Raji (cell line): ENCODE data around the gene PRR5.

Experiments
- POLR2A ChIP-seq: IDR thresholded peaks from 2 replicates; pipeline ENCODE4 v1.6.1; 2011; ENCODE audit warnings: low read depth, low read length, control low read depth; ENCODE audit not compliant: insufficient read depth

PRR5 gene

DNA sequence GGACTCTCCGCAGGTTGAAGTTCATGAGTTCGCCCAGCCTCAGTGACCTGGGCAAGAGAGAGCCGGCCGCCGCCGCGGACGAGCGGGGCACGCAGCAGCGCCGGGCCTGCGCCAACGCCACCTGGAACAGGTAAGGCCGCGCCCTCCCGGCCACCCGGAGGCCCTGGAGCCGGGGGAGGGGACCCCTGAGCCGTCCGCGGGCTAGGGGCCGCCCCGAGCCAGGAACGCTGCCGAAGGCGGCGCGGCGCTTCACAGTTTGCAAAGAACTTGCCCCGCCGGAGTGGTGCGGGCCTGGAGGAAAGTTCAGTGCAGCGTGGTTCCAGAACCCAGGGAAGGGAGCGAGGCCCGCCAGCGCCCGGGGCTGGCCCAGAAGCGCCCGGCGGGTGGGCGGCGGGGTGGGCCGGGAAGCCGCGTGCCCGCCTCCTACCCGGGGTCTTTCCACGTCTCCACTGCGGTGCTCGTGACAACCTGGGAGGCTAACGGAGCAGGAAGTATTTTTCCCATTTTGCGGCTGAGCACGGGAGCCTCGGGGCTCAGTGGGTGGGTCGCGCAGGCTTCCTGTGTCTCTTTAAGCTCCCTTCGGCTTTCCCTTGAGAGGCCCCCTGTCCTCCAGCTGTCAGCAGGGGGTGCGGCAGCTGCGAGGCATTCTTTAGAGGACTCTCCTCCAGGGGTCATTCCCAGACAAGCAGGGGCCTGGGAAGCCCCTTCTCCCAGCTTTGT, 635 bp downstream of the PRR5 start:
- TF ChIP-seq POLR2A = no peak; the same call in 1 of the 2 replicates

- no peak for TF ChIP-seq POLR2A
These were observed 1.4 kb downstream of the PRR5 start for GRCh38 chr22:44703255-44703870.

DNA sequence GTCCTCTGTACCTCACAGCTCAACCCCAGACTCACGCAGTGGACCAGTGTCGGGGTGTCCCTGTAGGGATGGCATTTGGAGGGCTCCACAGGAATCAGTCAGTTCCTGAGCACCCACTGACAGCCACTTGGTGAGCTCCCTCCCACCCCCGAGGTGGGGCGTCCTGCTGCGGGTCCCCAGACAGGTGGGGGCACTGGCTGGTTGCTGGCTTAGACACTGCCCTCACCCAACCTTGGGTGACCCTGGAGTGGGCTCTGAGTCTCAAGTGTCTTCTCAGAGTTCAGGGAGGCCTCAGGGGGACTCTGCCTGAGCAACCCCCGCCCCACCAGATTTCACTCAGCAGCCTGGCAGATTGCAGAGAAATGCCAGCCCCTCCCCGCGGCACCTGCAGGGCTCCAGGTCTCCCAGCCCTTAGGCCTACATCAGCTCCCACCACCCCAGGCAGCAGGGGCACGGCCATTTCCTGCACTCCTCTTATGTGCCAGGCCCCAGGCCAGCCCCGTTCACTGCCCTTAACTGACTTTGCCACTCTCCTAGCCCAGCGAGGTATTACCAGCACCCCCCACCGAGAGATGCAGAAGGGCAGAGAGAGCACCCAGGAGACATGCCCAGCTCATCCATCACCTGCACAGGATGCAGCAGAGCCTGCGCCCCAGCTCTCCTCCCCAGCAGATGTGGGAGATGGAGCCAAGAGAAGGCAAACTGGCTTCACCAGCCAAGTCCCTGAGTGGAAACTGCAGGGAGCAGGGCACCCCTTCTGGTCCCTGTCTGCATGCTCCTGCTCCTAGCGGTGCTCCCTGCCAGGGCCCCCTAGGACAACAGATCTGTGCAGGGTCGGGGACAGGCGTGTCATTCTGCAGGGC, 2.4 kb downstream of the PRR5 start:
- TF ChIP-seq POLR2A = no peak

GRCh38 chr22:44705022-44705297, 3.0 kb downstream of the PRR5 start:
- TF ChIP-seq POLR2A = no peak

DNA sequence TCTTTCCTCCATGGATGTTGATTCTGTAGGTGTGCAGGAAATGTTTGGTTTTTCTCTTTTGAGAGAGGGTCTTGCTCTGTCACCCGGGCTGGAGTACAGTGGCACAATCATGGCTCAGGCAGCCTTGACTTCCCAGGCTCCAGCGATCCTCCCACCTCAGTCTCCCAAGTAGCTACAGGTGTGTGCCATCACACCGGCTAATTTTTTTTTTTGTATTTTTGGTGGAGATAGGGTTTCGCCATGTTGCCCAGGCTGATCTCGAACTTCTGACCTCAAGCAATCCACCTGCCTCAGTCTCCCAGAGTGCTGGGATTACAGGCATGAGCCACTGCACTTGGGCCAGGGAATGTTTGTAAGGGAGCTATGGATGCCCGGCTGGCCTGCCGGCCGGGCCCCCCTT, 4.5 kb downstream of the PRR5 start:
- no peak for TF ChIP-seq POLR2A

- TF ChIP-seq POLR2A = no peak
These were observed 5.2 kb downstream of the PRR5 start for GRCh38 chr22:44707178-44707577.

DNA sequence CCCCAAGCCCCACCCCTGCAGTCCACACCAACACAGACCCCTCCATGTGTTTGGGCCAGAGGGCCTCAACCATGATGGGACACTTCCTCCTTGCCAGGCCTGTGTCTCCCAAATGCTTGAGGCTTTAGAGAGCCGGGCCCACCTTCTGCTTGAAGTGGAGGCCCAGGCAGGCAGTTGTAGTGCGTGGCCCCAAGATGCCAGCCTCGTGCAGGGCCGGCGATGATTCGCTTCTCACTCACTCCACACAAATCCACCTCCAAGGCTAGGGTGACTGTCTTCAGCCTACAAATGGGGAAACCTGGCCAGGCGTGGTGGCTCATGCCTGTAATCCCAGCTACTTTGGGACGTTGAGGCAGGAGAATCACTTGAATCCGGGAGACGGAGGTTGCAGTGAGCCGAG, 5.7 kb downstream of the PRR5 start:
- TF ChIP-seq POLR2A = no peak

GRCh38 chr22:44709881-44710392, 7.9 kb downstream of the PRR5 start:
- TF ChIP-seq POLR2A = no peak

DNA sequence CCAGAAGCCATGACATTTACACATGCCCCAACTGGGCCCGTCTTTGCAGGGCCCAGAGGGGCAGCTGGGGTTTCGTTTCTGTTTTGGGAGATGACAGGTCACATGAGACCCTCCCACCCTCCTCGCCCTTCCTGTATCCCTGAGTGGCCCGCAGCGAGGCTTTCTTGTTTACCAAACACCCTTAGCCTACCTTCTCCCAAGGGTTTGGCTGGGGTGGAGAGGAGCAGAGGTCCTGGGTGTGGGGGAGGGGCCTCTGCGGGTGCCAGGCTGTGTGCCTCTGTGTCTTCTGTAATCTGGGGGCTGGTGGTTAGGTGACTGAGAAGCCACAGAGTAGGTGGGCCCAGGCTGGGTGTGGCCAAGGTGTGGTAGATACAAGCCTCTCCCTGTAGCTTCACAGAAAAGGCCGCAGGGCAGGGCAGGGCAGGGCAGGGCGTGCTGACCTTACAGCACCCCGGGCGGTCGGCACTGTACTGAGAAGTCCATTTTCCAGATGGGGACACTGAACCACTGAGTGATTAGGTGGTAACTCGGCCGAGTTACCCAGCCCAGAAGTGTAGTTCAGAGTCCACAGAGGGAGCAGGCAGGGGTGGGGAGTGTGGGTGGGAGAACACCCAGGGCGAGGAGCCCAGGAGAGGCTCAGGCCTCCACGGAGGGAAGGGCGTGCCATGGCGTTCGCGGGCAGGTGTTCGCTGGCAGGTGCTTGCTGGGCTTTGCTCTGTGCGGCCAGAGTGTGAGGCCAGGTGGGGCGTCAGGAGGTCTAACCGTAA, 8.7 kb downstream of the PRR5 start:
- TF ChIP-seq POLR2A = no peak

DNA sequence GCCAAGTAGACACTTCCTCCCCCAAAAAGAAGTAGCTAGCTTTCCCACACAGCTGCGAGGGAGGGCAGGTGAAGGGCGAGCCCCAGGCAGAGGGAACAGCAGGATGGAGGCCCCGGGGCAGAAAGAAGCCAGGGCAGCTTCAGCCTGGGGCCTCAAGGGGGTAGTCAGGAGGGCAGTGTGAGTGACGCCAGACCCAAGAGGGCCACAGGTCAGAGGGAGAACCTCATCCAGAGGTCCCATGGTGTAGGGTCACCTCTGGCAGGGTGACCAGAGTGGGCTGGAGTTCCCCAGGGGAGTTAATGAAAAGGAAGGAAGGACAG, 9.2 kb downstream of the PRR5 start:
- no peak for TF ChIP-seq POLR2A

GRCh38 chr22:44711690-44712555, 9.9 kb downstream of the PRR5 start:
- no peak for TF ChIP-seq POLR2A

DNA sequence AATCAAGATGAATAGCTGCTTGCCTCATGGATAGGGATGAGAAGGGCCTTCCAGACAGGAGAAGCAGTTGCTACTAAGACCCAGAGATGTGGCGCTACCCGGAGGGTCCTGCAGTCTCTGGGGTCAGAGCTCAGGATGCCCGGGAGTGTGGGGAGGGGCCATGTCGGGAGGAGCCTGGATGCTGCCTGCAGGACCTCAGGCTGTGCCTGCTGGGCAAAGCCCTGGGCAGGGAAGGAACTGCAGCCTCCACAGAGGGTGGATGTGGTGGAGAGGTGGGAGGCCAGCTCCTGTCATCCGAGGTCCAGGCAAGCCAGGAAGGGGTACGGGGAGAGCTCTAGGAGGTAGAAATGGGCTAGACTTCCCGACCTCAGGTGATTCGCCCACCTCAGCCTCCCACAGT, 11.0 kb downstream of the PRR5 start:
- no peak for TF ChIP-seq POLR2A

- no peak for TF ChIP-seq POLR2A
These were observed 12.8 kb downstream of the PRR5 start for GRCh38 chr22:44714703-44715350.

DNA sequence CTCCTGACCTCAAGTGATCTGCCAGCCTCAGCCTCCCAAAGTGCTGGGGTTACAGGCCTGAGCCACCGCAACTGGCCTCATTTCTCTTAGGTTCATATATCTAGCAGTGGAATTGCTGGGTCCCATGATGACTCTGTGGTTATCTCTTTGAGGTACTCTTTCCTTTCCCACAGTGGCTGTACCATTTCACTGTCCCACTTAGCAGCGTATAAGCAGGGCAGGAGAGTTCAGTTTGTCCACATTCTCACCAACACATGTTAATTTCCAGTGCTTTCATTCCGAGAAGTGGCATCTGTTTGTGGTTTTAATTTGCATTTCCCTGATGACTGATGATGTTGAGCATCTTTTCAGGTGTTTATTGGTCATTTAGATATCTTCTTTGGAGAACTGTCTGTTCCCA, 16.4 kb downstream of the PRR5 start:
- TF ChIP-seq POLR2A = no peak

DNA sequence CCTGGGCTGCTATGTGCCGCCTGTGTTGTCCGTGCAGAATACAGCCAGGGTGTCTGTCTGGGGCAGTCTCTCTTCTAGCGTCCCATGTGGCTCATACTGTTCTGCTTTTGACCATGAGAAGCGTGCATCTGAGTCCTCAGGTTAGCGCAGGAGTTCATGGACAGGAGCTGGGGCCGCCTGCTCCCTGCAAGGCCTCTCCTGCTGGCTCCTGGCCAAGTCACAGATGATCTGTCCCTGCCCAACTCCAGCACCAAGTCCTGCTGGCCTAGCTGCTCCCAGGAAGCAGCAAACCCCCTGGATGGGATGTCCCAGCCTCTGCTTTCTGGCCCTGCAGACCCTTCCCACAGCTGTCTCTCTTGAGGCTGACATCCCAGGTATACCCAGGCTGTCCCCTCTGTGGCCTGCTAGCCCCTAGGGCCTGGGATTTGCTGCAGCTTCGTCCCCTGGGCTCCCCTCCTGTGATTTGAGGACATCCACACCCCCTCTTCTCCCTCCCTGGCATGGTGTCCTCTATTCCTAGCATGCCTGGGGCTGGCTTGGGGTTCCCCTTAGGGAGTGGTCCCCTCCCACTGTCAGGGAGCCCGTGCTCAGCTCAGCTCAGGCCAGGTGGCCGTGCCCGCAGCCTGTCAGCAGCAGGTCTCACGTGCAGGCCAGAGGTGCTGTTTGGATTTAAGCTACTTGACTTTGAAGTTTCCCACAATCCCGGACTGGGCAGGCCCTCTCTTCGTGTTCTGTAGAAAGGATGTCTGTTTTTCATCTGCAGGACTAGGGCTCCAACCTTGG, 17.8 kb downstream of the PRR5 start:
- TF ChIP-seq POLR2A = no peak
